ENCODE measurements around the gene PCBP3. TPM values are rescaled to one million over a fixed set of nuclear protein-coding genes. Genes with fewer than 3 reads are reported as not detected.

Gene PCBP3
- total RNA-seq, 1 experiment from 2014 or later, result 3.7 TPM

- no TSS peak for BruUV-seq (replicated peaks)
- Mint-ChIP-seq H3K36me3 (ENCODE audit: insufficient read depth, unreplicated experiment) (no peaks in the 10 kb centered on the region), H3K27me3 (ENCODE audit: insufficient read depth, unreplicated experiment) (peaks cover 44% of the 10 kb centered on the region), H3K27ac (ENCODE audit: low read depth, unreplicated experiment) (no peak overlapping the region), H3K4me3 (ENCODE audit: unreplicated experiment) (no peak overlapping the region), H3K9me3 (ENCODE audit: unreplicated experiment) (peaks cover 9% of the 10 kb centered on the region), H3K4me1 (ENCODE audit: insufficient read depth, unreplicated experiment) (no peaks in the 10 kb centered on the region)
- DNase-seq (ENCODE audit: unreplicated experiment), result no peak
- no peak for TF ChIP-seq CTCF (IDR thresholded peaks at IDR 0.05; ENCODE audit: unreplicated experiment)
- CTCF ChIA-PET, result interaction anchor here (0.6 to 1.2 kb wide), 3 partner anchors 19 to 122 kb away, joined by 3 to 5 read pairs (median 4); no protein-coding TSS in a partner anchor
- POLR2A ChIA-PET, result no interaction called here
- intact Hi-C loops (cut with micrococcal nuclease), result no loop called here
Measured at GRCh38 chr21:45846373-45847160, 203.0 kb downstream of the PCBP3 start.

- Mint-ChIP-seq H3K4me1 (ENCODE audit: insufficient read depth, unreplicated experiment) (no peaks in the 10 kb centered on the region), H3K4me3 (ENCODE audit: unreplicated experiment) (no peak overlapping the region), H3K9me3 (ENCODE audit: unreplicated experiment) (no peaks in the 10 kb centered on the region), H3K27ac (ENCODE audit: low read depth, unreplicated experiment) (no peak overlapping the region), H3K27me3 (ENCODE audit: insufficient read depth, unreplicated experiment) (peaks cover 51% of the 10 kb centered on the region), H3K36me3 (ENCODE audit: insufficient read depth, unreplicated experiment) (no peaks in the 10 kb centered on the region)
- peak; percentile 33 for DNase-seq (ENCODE audit: unreplicated experiment)
- intact Hi-C loops (cut with micrococcal nuclease), result no loop called here
- no TSS peak for BruUV-seq (replicated peaks)
- no peak for TF ChIP-seq CTCF (IDR thresholded peaks at IDR 0.05; ENCODE audit: unreplicated experiment)
- CTCF ChIA-PET, result interaction anchor here (0.5 to 1.4 kb wide), 5 partner anchors 9 to 539 kb away, joined by 3 to 5 read pairs (median 4); no protein-coding TSS in a partner anchor
- POLR2A ChIA-PET, result no interaction called here
Measured at GRCh38 chr21:45847870-45848269, 204.3 kb downstream of the PCBP3 start.

- Mint-ChIP-seq H3K4me3 (ENCODE audit: unreplicated experiment) (no peak overlapping the region), H3K36me3 (ENCODE audit: insufficient read depth, unreplicated experiment) (no peaks in the 10 kb centered on the region), H3K4me1 (ENCODE audit: insufficient read depth, unreplicated experiment) (no peaks in the 10 kb centered on the region), H3K27me3 (ENCODE audit: insufficient read depth, unreplicated experiment) (peaks cover 55% of the 10 kb centered on the region), H3K9me3 (ENCODE audit: unreplicated experiment) (no peaks in the 10 kb centered on the region), H3K27ac (ENCODE audit: low read depth, unreplicated experiment) (no peak overlapping the region)
- POLR2A ChIA-PET, result no interaction called here
- no TSS peak for BruUV-seq (replicated peaks)
- TF ChIP-seq CTCF (IDR thresholded peaks at IDR 0.05; ENCODE audit: unreplicated experiment), result no peak
- intact Hi-C loops (cut with micrococcal nuclease), result no loop called here
- DNase-seq (ENCODE audit: unreplicated experiment), result no peak
- CTCF ChIA-PET, result interaction anchor here (0.5 to 1.4 kb wide), 4 partner anchors 9 to 539 kb away, joined by 3 to 4 read pairs (median 4); no protein-coding TSS in a partner anchor
Measured at GRCh38 chr21:45848331-45848730, 204.8 kb downstream of the PCBP3 start.

- Mint-ChIP-seq H3K27me3 (ENCODE audit: insufficient read depth, unreplicated experiment) (peaks cover 55% of the 10 kb centered on the region), H3K4me1 (ENCODE audit: insufficient read depth, unreplicated experiment) (peaks cover 3% of the 10 kb centered on the region), H3K36me3 (ENCODE audit: insufficient read depth, unreplicated experiment) (no peaks in the 10 kb centered on the region), H3K27ac (ENCODE audit: low read depth, unreplicated experiment) (no peak overlapping the region), H3K9me3 (ENCODE audit: unreplicated experiment) (no peaks in the 10 kb centered on the region), H3K4me3 (ENCODE audit: unreplicated experiment) (no peak overlapping the region)
- no peak for DNase-seq (ENCODE audit: unreplicated experiment)
- intact Hi-C loops (cut with micrococcal nuclease), result no loop called here
- BruUV-seq (replicated peaks), result no TSS peak
- no peak for TF ChIP-seq CTCF (IDR thresholded peaks at IDR 0.05; ENCODE audit: unreplicated experiment)
- CTCF ChIA-PET, result interaction anchor here (1.4 kb wide), 1 partner anchor 29 kb away, joined by 3 read pairs; no protein-coding TSS in a partner anchor
- POLR2A ChIA-PET, result no interaction called here
Measured at GRCh38 chr21:45848805-45849204, 205.3 kb downstream of the PCBP3 start.
